Measurements from ENCODE around the gene DBF4B. TPM values are rescaled to one million over a fixed set of nuclear protein-coding genes. Genes with fewer than 3 reads are reported as not detected.
A peak's percentile ranks its signal among the peaks of the same experiment; 100 is the strongest.

The DBF4B gene
- total and polyA plus RNA-seq, 2 of the 13 experiments (the other 11 are each of a cell fraction or from before 2014, with no cell fraction given): 11.7 to 13.2 TPM

DNA sequence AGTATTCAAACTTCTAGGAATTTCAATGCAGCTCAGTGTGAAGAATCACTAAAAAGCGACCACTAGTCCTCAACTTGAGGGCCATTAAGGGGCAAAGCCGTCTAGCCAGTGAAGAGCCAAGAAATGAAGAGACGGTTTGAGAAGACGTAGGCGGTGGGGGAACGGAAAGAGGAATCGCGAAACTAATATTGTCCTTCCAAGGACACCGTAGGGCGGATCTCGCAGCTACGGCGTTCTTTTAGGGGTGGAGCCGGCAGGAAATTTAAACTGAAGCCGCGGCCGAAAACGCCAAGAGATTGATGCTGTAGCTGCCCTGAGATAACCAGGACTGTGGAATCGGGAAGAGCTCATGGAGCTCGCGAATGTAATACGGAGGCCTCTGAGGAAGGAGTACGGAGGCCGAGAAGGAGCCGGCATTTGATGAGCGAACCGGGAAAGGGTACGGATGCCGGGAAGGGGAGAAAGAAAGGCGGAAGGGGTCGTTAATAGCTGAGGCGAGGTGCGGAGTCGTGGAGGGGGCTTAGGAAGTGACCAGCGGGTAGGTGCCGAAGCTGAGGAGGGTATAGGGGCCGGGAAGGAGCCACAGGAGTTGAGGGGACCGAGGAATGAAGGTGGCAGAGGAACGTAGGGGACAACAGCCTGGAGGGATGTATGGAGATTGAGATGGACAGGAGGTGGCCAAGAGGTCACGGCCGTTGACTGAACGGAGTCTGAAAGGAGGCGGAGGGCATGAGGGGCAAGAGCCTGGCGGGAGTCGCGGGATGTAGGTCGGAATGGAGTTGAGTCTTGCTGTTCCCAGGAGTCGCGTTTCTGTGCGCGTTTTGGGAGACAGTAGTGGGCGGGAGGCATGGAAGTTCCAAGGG, at the start of gene DBF4B (continued):
- TF ChIP-seq CHCHD3 (CRISPR knock-in tag; IDR thresholded peaks at IDR 0.05): 0 out of 2 replicates have a peak, but pooled peaks have one; percentile 79
- peak; percentile 30; the same call in 1 of the 2 replicates for TF ChIP-seq RAD21 (CRISPR knock-in tag; IDR thresholded peaks at IDR 0.05)
- TF ChIP-seq POLR2G (IDR thresholded peaks at IDR 0.05; ENCODE audit: low read depth, low read length): peak; percentile 83
- no peak for TF ChIP-seq ZFP36 (IDR thresholded peaks at IDR 0.05; ENCODE audit: borderline replicate concordance, low read depth, low read length, partially characterized antibody)
- TF ChIP-seq STAT5B (CRISPR knock-in tag; IDR thresholded peaks at IDR 0.05): no peak
- no peak for TF ChIP-seq ZNF737 (CRISPR knock-in tag; IDR thresholded peaks at IDR 0.05; ENCODE audit: borderline replicate concordance)
- peak; percentile 59 for TF ChIP-seq FOXA3 (CRISPR knock-in tag; IDR thresholded peaks at IDR 0.05)
- TF ChIP-seq ZFX (CRISPR knock-in tag; IDR thresholded peaks at IDR 0.05; ENCODE audit: low read depth): peak; percentile 88
- TF ChIP-seq CREB1 (IDR thresholded peaks at IDR 0.05): 0 out of 2 replicates have a peak, but pooled peaks have one; percentile 24
- peak; percentile 92 for TF ChIP-seq CREB1 (CRISPR knock-in tag; IDR thresholded peaks at IDR 0.05)
- peak; percentile 74 for TF ChIP-seq MEF2D (CRISPR knock-in tag; IDR thresholded peaks at IDR 0.05)
- TF ChIP-seq, protein P1, sequence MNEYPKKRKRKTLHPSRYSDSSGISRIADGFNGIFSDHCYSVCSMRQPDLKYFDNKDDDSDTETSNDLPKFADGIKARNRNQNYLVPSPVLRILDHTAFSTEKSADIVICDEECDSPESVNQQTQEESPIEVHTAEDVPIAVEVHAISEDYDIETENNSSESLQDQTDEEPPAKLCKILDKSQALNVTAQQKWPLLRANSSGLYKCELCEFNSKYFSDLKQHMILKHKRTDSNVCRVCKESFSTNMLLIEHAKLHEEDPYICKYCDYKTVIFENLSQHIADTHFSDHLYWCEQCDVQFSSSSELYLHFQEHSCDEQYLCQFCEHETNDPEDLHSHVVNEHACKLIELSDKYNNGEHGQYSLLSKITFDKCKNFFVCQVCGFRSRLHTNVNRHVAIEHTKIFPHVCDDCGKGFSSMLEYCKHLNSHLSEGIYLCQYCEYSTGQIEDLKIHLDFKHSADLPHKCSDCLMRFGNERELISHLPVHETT (CRISPR knock-in tag; conservative IDR thresholded peaks at IDR 0.05): peak; percentile 82
- TF ChIP-seq BCL6 (CRISPR knock-in tag; IDR thresholded peaks at IDR 0.05): no peak
- no peak for TF ChIP-seq ZNF782 (CRISPR knock-in tag; IDR thresholded peaks at IDR 0.05; ENCODE audit: borderline replicate concordance)
- TF ChIP-seq PITX1 (CRISPR knock-in tag; IDR thresholded peaks at IDR 0.05): peak; percentile 50
- TF ChIP-seq, protein P2, sequence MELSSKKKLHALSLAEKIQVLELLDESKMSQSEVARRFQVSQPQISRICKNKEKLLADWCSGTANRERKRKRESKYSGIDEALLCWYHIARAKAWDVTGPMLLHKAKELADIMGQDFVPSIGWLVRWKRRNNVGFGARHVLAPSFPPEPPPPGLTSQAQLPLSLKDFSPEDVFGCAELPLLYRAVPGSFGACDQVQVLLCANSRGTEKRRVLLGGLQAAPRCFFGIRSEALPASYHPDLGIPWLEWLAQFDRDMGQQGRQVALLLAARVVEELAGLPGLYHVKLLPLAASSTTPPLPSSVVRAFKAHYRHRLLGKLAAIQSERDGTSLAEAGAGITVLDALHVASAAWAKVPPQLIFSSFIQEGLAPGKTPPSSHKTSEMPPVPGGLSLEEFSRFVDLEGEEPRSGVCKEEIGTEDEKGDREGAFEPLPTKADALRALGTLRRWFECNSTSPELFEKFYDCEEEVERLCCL (CRISPR knock-in tag; IDR thresholded peaks at IDR 0.05; ENCODE audit: borderline replicate concordance): 0 out of 2 replicates have a peak, but pooled peaks have one; percentile 41
- TF ChIP-seq, protein P3, sequence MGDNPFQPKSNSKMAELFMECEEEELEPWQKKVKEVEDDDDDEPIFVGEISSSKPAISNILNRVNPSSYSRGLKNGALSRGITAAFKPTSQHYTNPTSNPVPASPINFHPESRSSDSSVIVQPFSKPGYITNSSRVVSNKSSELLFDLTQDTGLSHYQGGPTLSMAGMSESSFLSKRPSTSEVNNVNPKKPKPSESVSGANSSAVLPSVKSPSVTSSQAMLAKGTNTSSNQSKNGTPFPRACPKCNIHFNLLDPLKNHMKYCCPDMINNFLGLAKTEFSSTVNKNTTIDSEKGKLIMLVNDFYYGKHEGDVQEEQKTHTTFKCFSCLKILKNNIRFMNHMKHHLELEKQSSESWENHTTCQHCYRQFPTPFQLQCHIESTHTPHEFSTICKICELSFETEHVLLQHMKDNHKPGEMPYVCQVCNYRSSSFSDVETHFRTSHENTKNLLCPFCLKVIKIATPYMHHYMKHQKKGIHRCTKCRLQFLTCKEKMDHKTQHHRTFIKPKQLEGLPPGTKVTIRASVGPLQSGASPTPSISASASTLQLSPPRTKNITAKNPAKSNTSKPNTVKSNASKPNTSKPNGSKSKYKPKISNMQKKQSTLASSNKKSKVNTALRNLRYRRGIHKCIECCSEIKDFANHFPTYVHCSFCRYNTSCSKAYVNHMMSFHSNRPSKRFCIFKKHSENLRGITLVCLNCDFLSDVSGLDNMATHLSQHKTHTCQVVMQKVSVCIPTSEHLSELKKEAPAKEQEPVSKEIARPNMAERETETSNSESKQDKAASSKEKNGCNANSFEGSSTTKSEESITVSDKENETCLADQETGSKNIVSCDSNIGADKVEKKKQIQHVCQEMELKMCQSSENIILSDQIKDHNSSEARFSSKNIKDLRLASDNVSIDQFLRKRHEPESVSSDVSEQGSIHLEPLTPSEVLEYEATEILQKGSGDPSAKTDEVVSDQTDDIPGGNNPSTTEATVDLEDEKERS (CRISPR knock-in tag; IDR thresholded peaks at IDR 0.05): peak; percentile 18; the same call in 1 of the 2 replicates
- TF ChIP-seq DPF2 (CRISPR knock-in tag; IDR thresholded peaks at IDR 0.05; ENCODE audit: borderline replicate concordance, low read depth): no peak
- no peak for TF ChIP-seq TRIM24 (CRISPR knock-in tag; IDR thresholded peaks at IDR 0.05)
- TF ChIP-seq ZNF674 (CRISPR knock-in tag; IDR thresholded peaks at IDR 0.05; ENCODE audit: low read depth): no peak
- TF ChIP-seq, protein P4, sequence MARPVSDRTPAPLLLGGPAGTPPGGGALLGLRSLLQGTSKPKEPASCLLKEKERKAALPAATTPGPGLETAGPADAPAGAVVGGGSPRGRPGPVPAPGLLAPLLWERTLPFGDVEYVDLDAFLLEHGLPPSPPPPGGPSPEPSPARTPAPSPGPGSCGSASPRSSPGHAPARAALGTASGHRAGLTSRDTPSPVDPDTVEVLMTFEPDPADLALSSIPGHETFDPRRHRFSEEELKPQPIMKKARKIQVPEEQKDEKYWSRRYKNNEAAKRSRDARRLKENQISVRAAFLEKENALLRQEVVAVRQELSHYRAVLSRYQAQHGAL (CRISPR knock-in tag; IDR thresholded peaks at IDR 0.05; ENCODE audit: not compliant biosample characterization): no peak
- peak; percentile 97 for TF ChIP-seq TGIF2 (CRISPR knock-in tag; IDR thresholded peaks at IDR 0.05)

Data from HepG2 (cell line).